ENCODE data around the gene CCNI2. TPM values are rescaled to one million over a fixed set of nuclear protein-coding genes. Genes with fewer than 3 reads are reported as not detected.

The CCNI2 gene
- total and polyA plus RNA-seq, 9 of the 15 experiments (the other 6 are each of a cell fraction or from before 2014, with no cell fraction given) = 0.05 to 1.7 (median 0.81) TPM; not detected in 5

GRCh38 chr5:132754947-132755346 is 7.7 kb downstream of the CCNI2 start:
- no TSS peak for BruUV-seq (replicated peaks)
- Histone ChIP-seq H3K79me2 (ENCODE audit: control insufficient read depth, insufficient read depth, low read length) (no peaks in the 10 kb centered on the region), H3K9me1 (ENCODE audit: control insufficient read depth, insufficient read depth, low read length) (no peaks in the 10 kb centered on the region), H4K20me1 (replicated peaks; ENCODE audit: control insufficient read depth, insufficient read depth, low read length) (no peaks in the 10 kb centered on the region; the same call in 1 of the 2 replicates), H3K27me3 (ENCODE audit: control insufficient read depth in 2 of 2, insufficient read depth in 2 of 2, low read length in 2 of 2) (no peaks in the 10 kb centered on the region), H3K4me2 (ENCODE audit: insufficient read depth, low read length) (no peak overlapping the region), H3K9me3 (replicated peaks; ENCODE audit: control insufficient read depth, insufficient read depth, low read depth, low read length) (no peaks in the 10 kb centered on the region), H3K4me1 (replicated peaks in 1 of 2; ENCODE audit: control insufficient read depth in 2 of 2, insufficient read depth in 2 of 2, low read length in 2 of 2) (no peaks in the 10 kb centered on the region; a peak in 1 of 5 replicates), H3K9ac (ENCODE audit: insufficient read depth in 1 of 2, low read depth in 2 of 2, low read length in 2 of 2) (no peak overlapping the region), H3K27ac (ENCODE audit: extremely low read depth, low read depth, low read length) (no peak overlapping the region), H3K4me3 (no peak overlapping the region), H2AFZ (ENCODE audit: low read depth, low read length) (no peak overlapping the region), H3K36me3 (ENCODE audit: control insufficient read depth, insufficient read depth, low read length) (peaks cover 36% of the 10 kb centered on the region)
- intact Hi-C loops (cut with micrococcal nuclease) = loop anchor here (1.0 to 5.0 kb wide), 3 partner anchors 47 to 127 kb away; no protein-coding TSS in a partner anchor
- ATAC-seq (peak; percentile 86), FAIRE-seq (peak; percentile 85), DNase-seq (ENCODE audit: extremely low read depth in 1 of 4, low spot score in 3 of 4) (peak in 1 of 4 experiments; percentile 63)
- ChIA-PET POLR2A (interaction anchor here (0.5 to 3.2 kb wide), 17 partner anchors 8 to 531 kb away, joined by 3 to 22 read pairs (median 4); no protein-coding TSS in a partner anchor), CTCF (ENCODE audit: low intra/inter-chr PET ratio) (interaction anchor here (0.6 to 2.8 kb wide), 5 partner anchors 63 to 356 kb away, joined by 3 to 19 read pairs (median 3); no protein-coding TSS in a partner anchor)
- in situ Hi-C loops (cut with MboI) = loop anchor here (5.0 kb wide), 1 partner anchor 72 kb away; no protein-coding TSS in a partner anchor
- TF ChIP-seq, protein P1, sequence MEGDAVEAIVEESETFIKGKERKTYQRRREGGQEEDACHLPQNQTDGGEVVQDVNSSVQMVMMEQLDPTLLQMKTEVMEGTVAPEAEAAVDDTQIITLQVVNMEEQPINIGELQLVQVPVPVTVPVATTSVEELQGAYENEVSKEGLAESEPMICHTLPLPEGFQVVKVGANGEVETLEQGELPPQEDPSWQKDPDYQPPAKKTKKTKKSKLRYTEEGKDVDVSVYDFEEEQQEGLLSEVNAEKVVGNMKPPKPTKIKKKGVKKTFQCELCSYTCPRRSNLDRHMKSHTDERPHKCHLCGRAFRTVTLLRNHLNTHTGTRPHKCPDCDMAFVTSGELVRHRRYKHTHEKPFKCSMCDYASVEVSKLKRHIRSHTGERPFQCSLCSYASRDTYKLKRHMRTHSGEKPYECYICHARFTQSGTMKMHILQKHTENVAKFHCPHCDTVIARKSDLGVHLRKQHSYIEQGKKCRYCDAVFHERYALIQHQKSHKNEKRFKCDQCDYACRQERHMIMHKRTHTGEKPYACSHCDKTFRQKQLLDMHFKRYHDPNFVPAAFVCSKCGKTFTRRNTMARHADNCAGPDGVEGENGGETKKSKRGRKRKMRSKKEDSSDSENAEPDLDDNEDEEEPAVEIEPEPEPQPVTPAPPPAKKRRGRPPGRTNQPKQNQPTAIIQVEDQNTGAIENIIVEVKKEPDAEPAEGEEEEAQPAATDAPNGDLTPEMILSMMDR (IDR thresholded peaks at IDR 0.05 in 2 of 3, conservative IDR thresholded peaks at IDR 0.05 in 1 of 3; ENCODE audit: insufficient read depth in 2 of 3, low read depth in 1 of 3, low read length in 3 of 3) = peak; percentile 42 to 80 (median 45)
- no peak for TF ChIP-seq CUX1 (CRISPR knock-in tag; IDR thresholded peaks at IDR 0.05)
- TF ChIP-seq, protein P2, sequence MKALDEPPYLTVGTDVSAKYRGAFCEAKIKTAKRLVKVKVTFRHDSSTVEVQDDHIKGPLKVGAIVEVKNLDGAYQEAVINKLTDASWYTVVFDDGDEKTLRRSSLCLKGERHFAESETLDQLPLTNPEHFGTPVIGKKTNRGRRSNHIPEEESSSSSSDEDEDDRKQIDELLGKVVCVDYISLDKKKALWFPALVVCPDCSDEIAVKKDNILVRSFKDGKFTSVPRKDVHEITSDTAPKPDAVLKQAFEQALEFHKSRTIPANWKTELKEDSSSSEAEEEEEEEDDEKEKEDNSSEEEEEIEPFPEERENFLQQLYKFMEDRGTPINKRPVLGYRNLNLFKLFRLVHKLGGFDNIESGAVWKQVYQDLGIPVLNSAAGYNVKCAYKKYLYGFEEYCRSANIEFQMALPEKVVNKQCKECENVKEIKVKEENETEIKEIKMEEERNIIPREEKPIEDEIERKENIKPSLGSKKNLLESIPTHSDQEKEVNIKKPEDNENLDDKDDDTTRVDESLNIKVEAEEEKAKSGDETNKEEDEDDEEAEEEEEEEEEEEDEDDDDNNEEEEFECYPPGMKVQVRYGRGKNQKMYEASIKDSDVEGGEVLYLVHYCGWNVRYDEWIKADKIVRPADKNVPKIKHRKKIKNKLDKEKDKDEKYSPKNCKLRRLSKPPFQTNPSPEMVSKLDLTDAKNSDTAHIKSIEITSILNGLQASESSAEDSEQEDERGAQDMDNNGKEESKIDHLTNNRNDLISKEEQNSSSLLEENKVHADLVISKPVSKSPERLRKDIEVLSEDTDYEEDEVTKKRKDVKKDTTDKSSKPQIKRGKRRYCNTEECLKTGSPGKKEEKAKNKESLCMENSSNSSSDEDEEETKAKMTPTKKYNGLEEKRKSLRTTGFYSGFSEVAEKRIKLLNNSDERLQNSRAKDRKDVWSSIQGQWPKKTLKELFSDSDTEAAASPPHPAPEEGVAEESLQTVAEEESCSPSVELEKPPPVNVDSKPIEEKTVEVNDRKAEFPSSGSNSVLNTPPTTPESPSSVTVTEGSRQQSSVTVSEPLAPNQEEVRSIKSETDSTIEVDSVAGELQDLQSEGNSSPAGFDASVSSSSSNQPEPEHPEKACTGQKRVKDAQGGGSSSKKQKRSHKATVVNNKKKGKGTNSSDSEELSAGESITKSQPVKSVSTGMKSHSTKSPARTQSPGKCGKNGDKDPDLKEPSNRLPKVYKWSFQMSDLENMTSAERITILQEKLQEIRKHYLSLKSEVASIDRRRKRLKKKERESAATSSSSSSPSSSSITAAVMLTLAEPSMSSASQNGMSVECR (CRISPR knock-in tag; IDR thresholded peaks at IDR 0.05) = no peak
- TF ChIP-seq ZNF778 (CRISPR knock-in tag; IDR thresholded peaks at IDR 0.05) = no peak
- TF ChIP-seq NCOA2 (IDR thresholded peaks at IDR 0.05; ENCODE audit: partially characterized antibody in 2 of 2) = no peak
- peak; percentile 62 to 81 for TF ChIP-seq RAD21 (CRISPR knock-in tag; conservative IDR thresholded peaks at IDR 0.05 in 1 of 2, IDR thresholded peaks at IDR 0.05 in 1 of 2)

All from K562 (cell line).